ENCODE measurements around the gene TBC1D23.
"Not testable (repeated sequence)": the region's sequence is repeated elsewhere in the genome, so short reads cannot be mapped to it uniquely, and the experiment has no call there.

The TBC1D23 gene

DNA sequence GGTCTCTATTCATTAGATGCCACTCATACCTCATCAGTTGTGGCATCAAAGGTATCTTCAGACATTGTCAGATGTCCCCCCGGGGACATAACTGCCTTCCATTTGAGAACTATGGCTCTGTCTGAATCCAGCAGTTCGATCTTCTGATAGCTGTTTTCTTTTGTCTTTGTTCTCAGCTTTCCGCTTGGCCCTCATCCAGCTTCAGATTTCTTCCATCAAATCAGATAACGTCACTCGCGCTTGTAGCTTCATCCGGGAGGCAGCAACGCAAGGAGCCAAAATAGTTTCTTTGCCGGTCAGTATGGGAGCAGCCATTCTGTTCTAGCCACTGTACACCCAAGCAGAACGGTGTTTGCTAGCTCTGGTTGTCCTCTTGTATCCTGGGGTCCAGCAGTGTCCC, 78.1 kb downstream of the TBC1D23 start:
- FAIRE-seq: no peak
- DNase-seq (ENCODE audit: insufficient read length, low spot score): no peak

DNA sequence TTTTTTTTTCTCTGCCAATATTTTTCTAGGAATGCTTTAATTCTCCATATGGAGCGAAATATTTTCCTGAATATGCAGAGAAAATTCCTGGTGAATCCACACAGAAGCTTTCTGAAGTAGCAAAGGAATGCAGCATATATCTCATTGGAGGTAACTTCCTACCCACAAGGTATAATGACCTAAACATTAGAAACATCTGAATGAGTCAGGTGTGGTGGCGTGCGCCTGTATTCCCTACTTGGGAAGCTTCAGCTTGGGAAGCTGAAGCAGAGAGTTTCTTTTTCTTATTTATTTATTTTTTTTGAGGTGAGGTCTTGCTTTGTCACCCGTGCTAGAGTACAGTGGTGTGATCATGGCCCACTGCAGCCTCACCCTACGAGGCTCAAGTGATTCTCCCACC, 79.0 kb downstream of the TBC1D23 start:
- FAIRE-seq (no peak), DNase-seq (ENCODE audit: insufficient read length, low spot score) (no peak)

DNA sequence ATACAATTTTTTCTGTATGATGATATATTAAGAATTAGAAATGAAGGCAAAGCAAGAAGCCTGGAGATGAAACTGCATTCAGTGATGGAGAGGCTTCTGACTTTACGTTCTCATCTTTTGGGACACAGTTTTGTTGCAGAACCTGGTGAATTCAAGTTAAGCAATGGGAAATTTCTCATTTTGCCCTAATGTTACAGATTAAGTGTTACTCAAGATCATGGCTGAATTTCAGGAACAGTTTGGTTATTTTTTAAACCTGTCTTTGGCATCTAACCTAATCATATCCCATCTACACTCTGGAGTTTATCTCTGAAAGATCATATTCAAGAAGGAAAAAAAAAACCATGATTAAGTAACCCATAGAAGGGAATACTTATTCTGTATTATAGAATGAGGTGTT, 79.7 kb downstream of the TBC1D23 start:
- DNase-seq (ENCODE audit: insufficient read length, low spot score): no peak
- FAIRE-seq: no peak

DNA sequence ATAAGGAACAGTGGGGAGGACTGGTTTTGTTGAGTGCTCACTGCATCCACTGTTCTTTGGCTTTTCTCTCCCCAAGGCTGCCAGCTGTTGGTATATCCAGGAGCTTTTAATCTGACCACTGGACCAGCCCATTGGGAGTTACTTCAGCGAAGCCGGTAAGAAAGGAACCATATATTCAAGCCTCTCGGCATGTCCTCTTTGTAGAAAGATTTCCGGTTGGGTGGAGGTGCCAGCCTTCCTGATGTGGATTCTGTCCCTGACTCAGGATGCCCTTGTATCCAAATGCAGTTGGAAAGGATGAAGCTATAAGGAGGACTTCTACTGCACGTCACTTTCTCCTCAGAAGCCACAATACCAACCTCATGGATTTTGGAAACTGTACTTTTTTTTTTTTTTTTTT, 87.9 kb downstream of the TBC1D23 start:
- FAIRE-seq (no peak), DNase-seq (ENCODE audit: insufficient read length, low spot score) (no peak)

DNA sequence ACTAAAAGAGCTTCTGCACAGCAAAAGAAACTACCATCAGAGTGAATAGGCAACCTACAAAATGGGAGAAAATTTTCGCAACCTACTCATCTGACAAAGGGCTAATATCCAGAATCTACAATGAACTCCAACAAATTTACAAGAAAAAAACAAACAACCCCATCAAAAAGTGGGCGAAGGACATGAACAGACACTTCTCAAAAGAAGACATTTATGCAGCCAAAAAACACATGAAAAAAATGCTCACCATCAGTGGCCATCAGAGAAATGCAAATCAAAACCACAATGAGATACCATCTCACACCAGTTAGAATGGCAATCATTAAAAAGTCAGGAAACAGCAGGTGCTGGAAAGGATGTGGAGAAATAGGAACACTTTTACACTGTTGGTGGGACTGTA, 91.0 kb downstream of the TBC1D23 start:
- FAIRE-seq; DNase-seq (ENCODE audit: insufficient read length, low spot score): not testable (repeated sequence)

DNA sequence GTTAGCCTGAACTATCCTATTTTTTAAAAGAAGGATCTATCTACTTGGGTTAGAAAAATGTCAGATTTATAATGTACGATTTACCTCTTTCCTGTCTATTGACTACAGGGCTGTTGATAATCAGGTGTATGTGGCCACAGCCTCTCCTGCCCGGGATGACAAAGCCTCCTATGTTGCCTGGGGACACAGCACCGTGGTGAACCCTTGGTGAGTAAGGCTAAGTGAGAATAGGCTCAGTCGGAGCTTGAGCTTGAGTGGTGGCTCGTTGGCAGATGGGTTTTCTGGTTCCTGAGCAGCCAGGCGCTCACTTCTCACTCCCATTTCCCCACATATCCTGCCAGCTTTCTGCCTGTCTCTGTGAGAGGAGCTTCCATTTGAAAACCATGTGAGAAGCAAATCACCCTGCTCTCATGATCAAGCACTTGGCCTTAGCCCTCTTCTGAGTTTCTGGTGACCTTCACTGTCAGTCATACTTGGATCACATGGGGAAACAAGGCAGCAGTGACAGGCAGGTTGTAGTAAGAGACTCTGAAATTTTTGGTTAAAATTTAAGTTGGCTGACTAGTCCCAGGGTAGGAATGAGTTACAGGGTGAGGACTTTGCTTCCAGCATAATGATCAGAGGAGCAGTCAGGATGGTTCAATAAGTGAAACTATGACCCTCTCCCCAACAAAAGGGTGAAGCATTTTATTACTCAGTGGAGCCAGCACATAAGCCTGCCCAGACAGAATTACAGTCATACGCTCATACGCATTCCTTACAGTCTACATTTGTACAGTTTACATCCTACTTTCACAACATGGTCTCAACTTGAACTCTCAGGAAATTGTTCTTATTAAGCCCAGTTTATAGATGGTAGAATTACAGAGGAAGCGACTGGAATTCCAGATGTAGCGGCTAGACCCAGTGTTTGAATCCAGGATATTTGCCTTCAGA, 91.8 kb downstream of the TBC1D23 start:
- no peak for FAIRE-seq

DNA sequence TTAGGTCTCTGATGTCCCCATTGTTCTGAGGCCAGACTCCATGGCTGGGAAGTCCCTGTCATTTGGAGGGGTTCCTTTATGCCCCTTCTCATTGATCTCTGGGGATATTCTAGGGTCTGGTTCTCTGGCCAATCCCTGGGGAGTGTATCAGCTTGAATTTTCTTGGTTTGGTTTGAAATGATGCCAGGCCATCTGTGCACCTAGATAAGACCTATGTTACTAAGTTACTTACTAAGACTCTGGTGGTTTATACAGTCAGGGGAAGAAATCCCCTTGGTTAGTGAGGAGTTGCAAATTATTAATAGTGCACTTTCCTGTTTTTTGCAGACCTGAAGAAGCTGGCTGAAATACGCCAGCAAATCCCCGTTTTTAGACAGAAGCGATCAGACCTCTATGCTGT, 94.1 kb downstream of the TBC1D23 start:
- FAIRE-seq: no peak
- DNase-seq (ENCODE audit: insufficient read length, low spot score): no peak

More for the DNA sequence above, 91.8 kb downstream of the TBC1D23 start:
- DNase-seq (ENCODE audit: insufficient read length, low spot score): no peak

DNA sequence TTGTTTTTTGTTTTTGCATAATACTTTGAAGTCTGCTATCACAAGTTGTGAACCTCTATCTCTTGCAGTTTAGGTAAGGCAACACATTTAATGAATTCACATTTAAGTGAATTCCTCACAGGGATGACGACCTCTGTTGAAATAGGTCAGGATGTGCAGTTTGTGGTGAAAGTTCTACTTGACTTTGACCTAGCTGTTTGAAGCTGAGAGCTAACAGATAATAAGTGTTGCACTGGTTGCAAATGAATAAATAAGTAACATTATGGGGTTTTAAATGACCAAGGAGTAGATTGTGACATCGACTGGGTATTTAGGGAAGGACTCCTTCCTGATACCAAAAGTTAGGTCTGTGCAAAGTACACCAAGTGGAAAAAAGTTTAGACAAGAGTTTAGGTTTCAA, 97.6 kb downstream of the TBC1D23 start:
- DNase-seq (ENCODE audit: insufficient read length, low spot score): no peak

DNA sequence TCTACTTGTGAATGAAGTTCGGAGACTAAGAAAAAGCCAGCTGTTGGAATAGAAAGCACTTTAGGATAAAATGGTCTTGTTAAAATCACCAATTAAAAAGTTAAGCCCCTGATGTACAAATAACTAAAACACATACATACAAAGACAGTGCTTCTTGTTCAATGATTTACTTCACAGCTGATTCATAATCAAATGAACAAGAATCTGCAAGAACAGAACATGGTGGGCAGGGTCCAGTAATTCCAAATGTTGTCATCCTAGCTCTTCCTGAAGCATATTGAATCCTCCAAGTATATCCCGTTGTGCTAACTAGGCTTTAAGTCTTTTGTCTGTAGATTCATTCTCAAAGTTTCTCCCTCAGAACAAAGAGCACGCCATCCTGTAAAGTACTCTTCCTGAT, 98.2 kb downstream of the TBC1D23 start:
- DNase-seq (ENCODE audit: insufficient read length, low spot score): no peak
- no peak for FAIRE-seq

More for the DNA sequence above, 97.6 kb downstream of the TBC1D23 start:
- no peak for FAIRE-seq

DNA sequence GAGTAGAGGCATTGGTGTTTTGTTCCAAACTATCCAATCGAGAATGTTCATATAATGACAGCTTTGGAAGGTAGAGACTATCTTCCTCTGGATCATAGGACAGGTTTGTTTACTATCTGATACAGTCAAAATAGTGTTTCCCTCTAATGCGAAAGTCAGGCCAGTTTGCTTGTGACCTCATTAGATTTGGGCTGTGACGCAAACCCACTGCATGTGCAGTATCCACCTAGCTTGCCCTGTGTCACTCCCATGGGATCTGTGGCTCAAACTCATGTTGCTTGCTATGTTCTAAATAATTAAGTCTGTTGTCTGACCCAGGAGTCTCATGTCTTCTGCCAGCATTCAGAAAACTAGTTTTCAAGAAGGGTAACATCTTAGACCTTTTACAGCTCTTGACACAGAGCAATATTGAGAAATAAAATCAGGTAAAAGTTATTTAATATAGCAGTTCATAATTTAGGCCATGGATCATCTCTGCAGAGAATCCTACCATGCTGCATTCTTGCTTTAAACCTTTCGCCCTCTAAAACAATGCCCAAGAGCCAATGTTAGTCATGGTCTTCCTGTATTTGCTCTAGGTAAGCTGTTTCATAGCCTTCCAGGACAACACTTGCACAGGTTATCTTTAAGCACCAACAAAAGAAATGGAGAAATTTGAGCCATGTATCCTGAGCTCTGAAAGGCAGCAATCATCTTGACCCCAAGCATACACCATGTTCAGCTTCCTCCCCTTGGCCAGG, 100.1 kb downstream of the TBC1D23 start:
- DNase-seq (ENCODE audit: insufficient read length, low spot score): no peak
- no peak for FAIRE-seq

DNA sequence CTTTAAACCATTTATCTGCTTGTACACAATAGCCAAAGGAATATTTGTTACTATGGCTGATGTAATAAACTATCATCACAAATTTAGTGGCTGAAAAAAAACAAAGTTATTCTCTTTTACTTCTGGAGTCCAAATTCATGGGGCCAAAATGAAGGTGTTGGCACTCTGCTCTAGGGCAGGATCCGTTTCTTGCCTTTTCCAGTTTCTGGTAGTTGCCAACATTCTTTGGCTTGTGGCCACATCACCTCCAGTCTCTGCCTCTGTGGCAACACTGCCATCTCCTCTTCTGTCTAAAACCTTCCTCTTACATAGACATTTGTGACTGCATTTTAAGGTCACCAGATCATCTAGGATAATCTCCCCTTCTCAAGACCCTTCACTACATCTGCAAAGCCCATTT, 101.1 kb downstream of the TBC1D23 start:
- FAIRE-seq (no peak), DNase-seq (ENCODE audit: insufficient read length, low spot score) (no peak)

DNA sequence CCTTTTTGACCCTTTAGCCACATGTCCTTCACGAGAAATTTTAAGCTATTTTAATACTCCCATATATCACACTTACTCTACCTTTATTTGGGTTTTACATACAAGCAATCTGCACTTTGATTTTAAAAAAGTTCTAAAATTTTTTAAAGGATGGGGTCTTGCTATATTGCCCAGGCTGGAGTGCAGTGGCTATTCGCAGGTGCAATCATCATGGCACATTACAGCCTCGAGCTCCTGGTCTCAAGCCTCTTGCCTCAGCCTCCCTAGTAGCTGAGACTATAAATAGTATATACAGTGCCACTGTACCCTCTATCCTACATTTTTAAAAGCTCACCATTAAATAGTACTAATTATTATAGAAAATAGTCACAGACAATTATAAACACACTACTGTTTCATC, 103.6 kb downstream of the TBC1D23 start:
- DNase-seq (ENCODE audit: insufficient read length, low spot score) (no peak), FAIRE-seq (no peak)

DNA sequence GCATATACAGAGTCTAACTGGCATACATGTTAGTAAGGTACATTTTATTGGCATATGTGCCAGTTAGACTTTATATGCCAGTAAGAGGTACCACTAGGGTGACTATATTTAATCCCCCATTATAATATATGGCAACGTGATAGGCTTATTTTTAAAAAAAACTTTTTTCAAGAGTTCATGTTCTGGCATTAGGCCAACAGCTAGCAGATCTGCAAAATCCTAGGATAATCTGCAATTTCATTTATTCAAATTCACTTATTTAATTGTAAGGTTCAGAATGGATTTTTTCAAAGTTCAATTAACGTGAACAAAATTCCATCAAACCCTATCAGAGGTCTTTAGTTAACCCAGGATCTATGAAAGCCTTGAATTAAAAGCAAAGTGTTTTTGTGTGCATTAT, 105.6 kb downstream of the TBC1D23 start:
- FAIRE-seq: no peak
- DNase-seq (ENCODE audit: insufficient read length, low spot score): no peak

DNA sequence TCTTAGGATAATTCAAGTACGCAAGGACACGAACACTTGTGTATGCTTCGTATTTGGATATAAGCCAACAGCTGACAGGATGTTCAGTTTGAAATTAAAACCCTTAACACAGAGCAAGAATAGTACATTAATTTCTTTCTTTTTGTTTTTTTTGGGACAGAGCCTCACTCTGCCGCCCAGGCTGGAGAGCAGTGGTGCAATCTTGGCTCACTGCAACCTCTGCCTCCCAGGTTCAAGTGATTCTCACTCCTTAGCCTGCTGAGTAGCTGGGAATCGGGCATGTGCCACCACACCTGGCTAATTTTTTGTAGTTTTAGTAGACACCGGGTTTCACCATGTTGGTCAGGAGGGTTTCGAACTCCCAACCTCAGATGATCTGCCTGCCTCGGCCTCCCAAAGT, 107.6 kb downstream of the TBC1D23 start:
- no peak for DNase-seq (ENCODE audit: insufficient read length, low spot score)
- FAIRE-seq: no peak

DNA sequence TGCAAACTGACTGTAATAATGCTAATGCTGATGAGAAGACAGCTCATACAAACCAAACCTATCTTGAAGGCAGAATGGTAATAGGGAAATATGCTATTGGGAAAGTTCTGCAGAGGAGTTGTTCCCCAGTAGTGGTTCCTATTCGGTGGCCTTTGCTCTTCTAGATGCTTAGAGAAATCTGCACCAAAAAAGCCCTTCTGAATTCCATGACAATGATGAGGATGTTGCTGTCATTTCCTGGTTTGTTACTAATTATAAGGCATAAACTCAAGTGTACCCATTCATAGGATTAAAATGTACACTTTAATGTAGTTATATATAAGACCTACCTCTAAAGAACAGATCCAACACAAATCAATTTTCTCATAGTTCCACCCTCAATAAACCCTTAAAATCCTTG, 110.0 kb downstream of the TBC1D23 start:
- FAIRE-seq: no peak
- no peak for DNase-seq (ENCODE audit: insufficient read length, low spot score)

DNA sequence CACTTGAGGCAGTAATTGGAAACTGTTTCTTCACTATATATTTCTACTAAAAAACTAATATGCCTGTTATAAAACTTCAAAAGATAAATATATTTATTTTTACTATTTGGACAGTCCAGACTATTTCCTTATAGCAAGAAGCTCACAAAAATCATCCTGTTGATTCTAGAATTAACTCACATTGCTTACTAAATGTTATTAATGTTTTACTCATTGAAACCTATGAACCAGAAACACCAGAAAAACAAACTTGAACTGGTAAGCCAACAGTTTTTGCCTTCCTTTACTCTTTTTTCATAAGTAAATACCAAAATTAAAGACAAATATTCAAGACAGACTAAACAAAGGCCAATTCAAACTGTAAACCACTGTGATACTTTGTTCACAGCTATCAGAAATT, 113.7 kb downstream of the TBC1D23 start:
- FAIRE-seq (no peak), DNase-seq (ENCODE audit: insufficient read length, low spot score) (no peak)
